Activated naive CD8-positive, alpha-beta T cell (primary cell): ENCODE data around the gene WDR6.

Source experiments
- H3K27ac Mint-ChIP-seq: one replicate; pipeline ENCODE4 v1.8.0; 2021; ENCODE audit warnings: mixed read lengths
- H3K27me3 Mint-ChIP-seq: one replicate; pipeline ENCODE4 v1.8.0; 2021; ENCODE audit warnings: mixed read lengths
- H3K36me3 Mint-ChIP-seq: one replicate; pipeline ENCODE4 v1.8.0; 2021; ENCODE audit warnings: mixed read lengths
- H3K4me1 Mint-ChIP-seq: one replicate; pipeline ENCODE4 v1.8.0; 2021; ENCODE audit warnings: low read depth, mixed read lengths
- H3K4me3 Mint-ChIP-seq: one replicate; pipeline ENCODE4 v1.8.0; 2021; ENCODE audit warnings: mild to moderate bottlenecking, mixed read lengths
- H3K9me3 Mint-ChIP-seq: one replicate; pipeline ENCODE4 v1.8.0; 2021; ENCODE audit warnings: low read depth, mixed read lengths

The WDR6 gene

GRCh38 chr3:49017971-49018706, 10.9 kb downstream of the WDR6 start, which contains the start of gene DALRD3:
Gene DALRD3, minus strand, starts transcription at chr3:49018580. Its CDS starts 16 bp downstream, at chr3:49018564.
- H3K27me3 Mint-ChIP-seq: no peaks in the 10 kb centered on the region
- peak within 1 kb of the TSS; percentile 98 for H3K4me3 Mint-ChIP-seq
- no peaks in the 10 kb centered on the region for H3K9me3 Mint-ChIP-seq
- peaks cover 23% of the 10 kb centered on the region for H3K4me1 Mint-ChIP-seq
- H3K36me3 Mint-ChIP-seq: peaks cover 2% of the 10 kb centered on the region
- H3K27ac Mint-ChIP-seq: peak within 1 kb of the TSS; percentile 85

GRCh38 chr3:49018707-49019006, 11.5 kb downstream of the WDR6 start:
- Mint-ChIP-seq H3K9me3 (no peaks in the 10 kb centered on the region), H3K27me3 (no peaks in the 10 kb centered on the region), H3K27ac (peak overlapping the region; percentile 85), H3K4me1 (peaks cover 27% of the 10 kb centered on the region), H3K36me3 (peaks cover 2% of the 10 kb centered on the region), H3K4me3 (peak overlapping the region; percentile 98)

- peaks cover 33% of the 10 kb centered on the region for H3K4me1 Mint-ChIP-seq
- H3K27ac Mint-ChIP-seq: peak overlapping the region; percentile 68
- no peaks in the 10 kb centered on the region for H3K27me3 Mint-ChIP-seq
- H3K9me3 Mint-ChIP-seq: no peaks in the 10 kb centered on the region
- H3K36me3 Mint-ChIP-seq: peaks cover 2% of the 10 kb centered on the region
- peak overlapping the region; percentile 98 for H3K4me3 Mint-ChIP-seq
Measured at GRCh38 chr3:49019941-49020329, 12.7 kb downstream of the WDR6 start.

- peak overlapping the region; percentile 98 for H3K4me3 Mint-ChIP-seq
- H3K36me3 Mint-ChIP-seq: peaks cover 2% of the 10 kb centered on the region
- no peaks in the 10 kb centered on the region for H3K27me3 Mint-ChIP-seq
- H3K27ac Mint-ChIP-seq: peak overlapping the region; percentile 68
- H3K9me3 Mint-ChIP-seq: no peaks in the 10 kb centered on the region
- H3K4me1 Mint-ChIP-seq: peaks cover 36% of the 10 kb centered on the region
Measured at GRCh38 chr3:49020330-49021212, 13.4 kb downstream of the WDR6 start.

GRCh38 chr3:49021213-49021812, 14.1 kb downstream of the WDR6 start:
- Mint-ChIP-seq H3K9me3 (no peaks in the 10 kb centered on the region), H3K4me1 (peaks cover 42% of the 10 kb centered on the region), H3K4me3 (peak overlapping the region; percentile 98), H3K27ac (peak overlapping the region; percentile 95), H3K27me3 (no peaks in the 10 kb centered on the region), H3K36me3 (peaks cover 2% of the 10 kb centered on the region)

GRCh38 chr3:49021813-49022687, 14.9 kb downstream of the WDR6 start, which contains the start of gene NDUFAF3:
Gene NDUFAF3, plus strand, starts transcription at chr3:49022121. Its CDS starts 24 bp downstream, at chr3:49022145.
- Mint-ChIP-seq H3K27ac (peak within 1 kb of the TSS; percentile 96), H3K36me3 (peaks cover 6% of the 10 kb centered on the region), H3K4me3 (peak within 1 kb of the TSS; percentile 98), H3K9me3 (no peaks in the 10 kb centered on the region), H3K27me3 (no peaks in the 10 kb centered on the region), H3K4me1 (peaks cover 47% of the 10 kb centered on the region)

GRCh38 chr3:49022688-49023171, 15.5 kb downstream of the WDR6 start:
- peaks cover 9% of the 10 kb centered on the region for H3K36me3 Mint-ChIP-seq

GRCh38 chr3:49023775-49024174, 16.6 kb downstream of the WDR6 start:
- Mint-ChIP-seq H3K9me3 (no peaks in the 10 kb centered on the region), H3K36me3 (peaks cover 15% of the 10 kb centered on the region), H3K4me3 (peak overlapping the region; percentile 92), H3K4me1 (peaks cover 53% of the 10 kb centered on the region), H3K27me3 (no peaks in the 10 kb centered on the region), H3K27ac (peak overlapping the region; percentile 50)

More at GRCh38 chr3:49022688-49023171, 15.5 kb downstream of the WDR6 start:
- H3K4me3 Mint-ChIP-seq: peak overlapping the region; percentile 92
- no peaks in the 10 kb centered on the region for H3K27me3 Mint-ChIP-seq
- no peaks in the 10 kb centered on the region for H3K9me3 Mint-ChIP-seq
- H3K4me1 Mint-ChIP-seq: peaks cover 46% of the 10 kb centered on the region
- H3K27ac Mint-ChIP-seq: peak overlapping the region; percentile 96

GRCh38 chr3:49024449-49024848, 17.3 kb downstream of the WDR6 start:
- peaks cover 15% of the 10 kb centered on the region for H3K36me3 Mint-ChIP-seq
- peaks cover 55% of the 10 kb centered on the region for H3K4me1 Mint-ChIP-seq
- no peaks in the 10 kb centered on the region for H3K9me3 Mint-ChIP-seq
- peak overlapping the region; percentile 92 for H3K4me3 Mint-ChIP-seq
- H3K27me3 Mint-ChIP-seq: no peaks in the 10 kb centered on the region
- H3K27ac Mint-ChIP-seq: peak overlapping the region; percentile 50

GRCh38 chr3:49025005-49025792, 18.0 kb downstream of the WDR6 start:
- no peaks in the 10 kb centered on the region for H3K9me3 Mint-ChIP-seq
- H3K4me1 Mint-ChIP-seq: peaks cover 54% of the 10 kb centered on the region
- peaks cover 15% of the 10 kb centered on the region for H3K36me3 Mint-ChIP-seq
- no peaks in the 10 kb centered on the region for H3K27me3 Mint-ChIP-seq
- peak overlapping the region; percentile 35 for H3K4me3 Mint-ChIP-seq
- H3K27ac Mint-ChIP-seq: peak overlapping the region; percentile 68

- Mint-ChIP-seq H3K9me3 (no peaks in the 10 kb centered on the region), H3K4me3 (peak overlapping the region; percentile 84), H3K27me3 (no peaks in the 10 kb centered on the region), H3K4me1 (peaks cover 53% of the 10 kb centered on the region), H3K27ac (peak overlapping the region; percentile 84), H3K36me3 (peaks cover 15% of the 10 kb centered on the region)
Measured at GRCh38 chr3:49025793-49026520, 18.8 kb downstream of the WDR6 start.

- Mint-ChIP-seq H3K9me3 (no peaks in the 10 kb centered on the region), H3K36me3 (peaks cover 18% of the 10 kb centered on the region), H3K27ac (peak overlapping the region; percentile 84), H3K4me3 (peak overlapping the region; percentile 84), H3K4me1 (peaks cover 53% of the 10 kb centered on the region), H3K27me3 (no peaks in the 10 kb centered on the region)
Measured at GRCh38 chr3:49026536-49026935, 19.3 kb downstream of the WDR6 start.

- Mint-ChIP-seq H3K4me3 (peak overlapping the region; percentile 98), H3K27ac (peak overlapping the region; percentile 99), H3K36me3 (peaks cover 22% of the 10 kb centered on the region), H3K27me3 (no peaks in the 10 kb centered on the region), H3K4me1 (peaks cover 53% of the 10 kb centered on the region), H3K9me3 (no peaks in the 10 kb centered on the region)
Measured at GRCh38 chr3:49027634-49028033, 20.4 kb downstream of the WDR6 start.
